EH (cell line): Measurements from ENCODE around the gene VIPR2.

ENCODE experiments used
- DNase-seq: peaks from one replicate; pipeline ENCODE4 v3.0.0-alpha.2; 2015; ENCODE audit warnings: low read depth

VIPR2 gene

GRCh38 chr7:159119026-159119741, 25.5 kb downstream of the VIPR2 start:
- no peak for DNase-seq

GRCh38 chr7:159118623-159119022, 26.0 kb downstream of the VIPR2 start:
- no peak for DNase-seq

GRCh38 chr7:159118197-159118595, 26.5 kb downstream of the VIPR2 start:
- DNase-seq = no peak

- DNase-seq = no peak
These were observed 27.1 kb downstream of the VIPR2 start for GRCh38 chr7:159117366-159118196.

GRCh38 chr7:159116581-159117339, 27.9 kb downstream of the VIPR2 start:
- no peak for DNase-seq

GRCh38 chr7:159115601-159116501, 28.8 kb downstream of the VIPR2 start:
- no peak for DNase-seq

- no peak for DNase-seq
These were observed 29.7 kb downstream of the VIPR2 start for GRCh38 chr7:159114981-159115380.

- DNase-seq = no peak
These were observed 30.6 kb downstream of the VIPR2 start for GRCh38 chr7:159114096-159114495.

GRCh38 chr7:159113056-159113455, 31.6 kb downstream of the VIPR2 start:
- no peak for DNase-seq

- no peak for DNase-seq
These were observed 32.3 kb downstream of the VIPR2 start for GRCh38 chr7:159112136-159113011.

GRCh38 chr7:159109653-159110035, 35.0 kb downstream of the VIPR2 start:
- no peak for DNase-seq

- DNase-seq = no peak
These were observed 35.6 kb downstream of the VIPR2 start for GRCh38 chr7:159108941-159109652.

GRCh38 chr7:159108491-159108890, 36.2 kb downstream of the VIPR2 start:
- no peak for DNase-seq

GRCh38 chr7:159107161-159107892, 37.3 kb downstream of the VIPR2 start:
- DNase-seq = no peak

GRCh38 chr7:159105832-159106811, 38.5 kb downstream of the VIPR2 start:
- no peak for DNase-seq

- no peak for DNase-seq
These were observed 39.4 kb downstream of the VIPR2 start for GRCh38 chr7:159105066-159105780.

- no peak for DNase-seq
These were observed 40.3 kb downstream of the VIPR2 start for GRCh38 chr7:159104188-159104920.
